ENCODE measurements around the gene SPRED2.
"Not testable (repeated sequence)": the region's sequence is repeated elsewhere in the genome, so short reads cannot be mapped to it uniquely, and the experiment has no call there.

SPRED2 gene

GRCh38 chr2:65338830-65339495, 93.4 kb downstream of the SPRED2 start:
- DNase-seq = not testable (repeated sequence)

GRCh38 chr2:65337915-65338314, 94.5 kb downstream of the SPRED2 start:
- not testable (repeated sequence) for DNase-seq

GRCh38 chr2:65334714-65335113, 97.7 kb downstream of the SPRED2 start:
- no peak for DNase-seq

- DNase-seq = no peak
Observed at GRCh38 chr2:65331336-65332025, 100.9 kb downstream of the SPRED2 start.

- DNase-seq = no peak
Observed at GRCh38 chr2:65329525-65329924, 102.9 kb downstream of the SPRED2 start.

GRCh38 chr2:65326276-65326675, 106.1 kb downstream of the SPRED2 start:
- no peak for DNase-seq

- DNase-seq = no peak
Observed at GRCh38 chr2:65325066-65325465, 107.3 kb downstream of the SPRED2 start.

- DNase-seq = no peak
Observed at GRCh38 chr2:65320946-65321345, 111.5 kb downstream of the SPRED2 start.

- no peak for DNase-seq
Observed at GRCh38 chr2:65320042-65320725, 112.2 kb downstream of the SPRED2 start.

GRCh38 chr2:65319674-65320041, 112.7 kb downstream of the SPRED2 start:
- no peak for DNase-seq

GRCh38 chr2:65319072-65319673, 113.2 kb downstream of the SPRED2 start:
- DNase-seq = no peak

- DNase-seq = no peak
Observed at GRCh38 chr2:65317841-65318240, 114.6 kb downstream of the SPRED2 start.

GRCh38 chr2:65317351-65317750, 115.0 kb downstream of the SPRED2 start:
- not testable (repeated sequence) for DNase-seq

- DNase-seq = no peak
Observed at GRCh38 chr2:65316072-65316471, 116.3 kb downstream of the SPRED2 start.

- no peak for DNase-seq
Observed at GRCh38 chr2:65314801-65315441, 117.5 kb downstream of the SPRED2 start.

- DNase-seq = no peak
Observed at GRCh38 chr2:65313954-65314256, 118.5 kb downstream of the SPRED2 start.

- no peak for DNase-seq
Observed at GRCh38 chr2:65313126-65313953, 119.1 kb downstream of the SPRED2 start.

- no peak for DNase-seq
Observed at GRCh38 chr2:65311596-65311995, 120.8 kb downstream of the SPRED2 start.

GRCh38 chr2:65311049-65311448, 121.3 kb downstream of the SPRED2 start:
- no peak for DNase-seq

- DNase-seq = no peak
Observed at GRCh38 chr2:65309699-65310098, 122.7 kb downstream of the SPRED2 start.

GRCh38 chr2:65305934-65306333, 126.5 kb downstream of the SPRED2 start:
- DNase-seq = no peak

Data from activated CD4-positive, alpha-beta T cell treated with anti-CD3 and anti-CD28 coated beads, Interleukin-2, amount 50 U/mL, for 4 hours (primary cell).